GM12891 (cell line): ENCODE data around the gene LRP1B.

Source experiments
- PAX5 ChIP-seq: IDR thresholded peaks from 2 replicates; pipeline ENCODE4 v1.6.1; 2011; ENCODE audit warnings: low read length, moderate library complexity, mild to moderate bottlenecking; ENCODE audit not compliant: insufficient read depth, severe bottlenecking
- POLR2A ChIP-seq: IDR thresholded peaks from 2 replicates; pipeline ENCODE4 v1.6.1; 2011; ENCODE audit warnings: low read depth, low read length, control low read depth
- POLR2AphosphoS5 ChIP-seq: IDR thresholded peaks from 2 replicates; pipeline ENCODE4 v1.6.1; 2011; ENCODE audit warnings: low read depth, low read length, control low read depth
- POU2F2 ChIP-seq: IDR thresholded peaks from 2 replicates; pipeline ENCODE4 v1.6.1; 2011; ENCODE audit warnings: low read depth, mild to moderate bottlenecking, control low read depth, low read length, moderate library complexity
- TAF1 ChIP-seq: IDR thresholded peaks from 2 replicates; pipeline ENCODE4 v1.6.1; 2011; ENCODE audit warnings: low read depth, low read length, control low read depth

DNA sequence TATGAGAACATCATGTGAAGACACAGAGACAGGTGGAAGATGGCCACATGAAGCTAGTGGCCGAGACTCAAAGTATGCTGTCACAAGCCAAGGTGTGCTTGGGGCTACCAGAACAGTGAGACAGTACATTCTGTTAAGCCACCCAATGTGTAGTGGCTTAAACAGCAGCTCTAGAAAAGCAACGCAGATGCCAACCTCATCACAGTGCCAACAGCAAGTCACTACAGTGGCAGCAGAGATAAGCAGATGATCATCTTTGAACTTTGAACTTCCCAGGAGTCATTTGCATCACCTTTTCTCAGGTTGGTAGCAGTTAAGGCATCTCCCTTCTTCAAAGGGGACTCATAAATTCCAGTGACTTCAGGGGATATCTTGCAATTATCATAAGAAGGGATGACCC is 394.4 kb downstream of the LRP1B start:
- TF ChIP-seq POLR2AphosphoS5 = no peak
- no peak for TF ChIP-seq TAF1
- TF ChIP-seq POLR2A = no peak
- TF ChIP-seq PAX5 = no peak
- no peak for TF ChIP-seq POU2F2
